Stomach (tissue), 9 donors: ENCODE data around the gene ARHGEF37. TPM values are rescaled to one million over a fixed set of nuclear protein-coding genes. Genes with fewer than 3 reads are reported as not detected.
"Not testable (repeated sequence)": the region's sequence is repeated elsewhere in the genome, so short reads cannot be mapped to it uniquely, and the experiment has no call there.

Experiments used
- DNase-seq, 2 donors: peaks; one replicate each; pipeline versions ENCODE4 v3.0.0 to v3.0.0-alpha.2; 2013 to 2019
- H3K27ac ChIP-seq, 5 donors: fragments of 200-600 bp in 4 of 5; sonication (generic) in 4 of 5; one replicate each; pipeline ENCODE4 v1.5.1; 2013 to 2019; ENCODE audit warnings: mild to moderate bottlenecking in 1 of 5, moderate library complexity in 1 of 5
- H3K27me3 ChIP-seq, 3 donors: fragments of 200-600 bp; sonication (generic); one replicate each; pipeline ENCODE4 v1.5.1; 2017 to 2019; ENCODE audit warnings: mixed run types in 1 of 3
- H3K36me3 ChIP-seq, 4 donors: fragments of 200-600 bp; sonication (generic); 1 replicate in 3 of 4; 2 replicates in 1 of 4; pipeline ENCODE4 v1.5.1; 2016 to 2019
- H3K4me1 ChIP-seq, 4 donors: fragments of 200-600 bp; sonication (generic); one replicate each; pipeline ENCODE4 v1.5.1; 2016 to 2019
- H3K4me3 ChIP-seq, 4 donors: fragments of 200-600 bp; sonication (generic) in 3 of 4; one replicate each; pipeline ENCODE4 v1.5.1; 2016 to 2019; ENCODE audit warnings: mild to moderate bottlenecking in 1 of 4
- H3K9me3 ChIP-seq, 4 donors: fragments of 200-600 bp; sonication (generic); one replicate each; pipeline ENCODE4 v1.5.1; 2016 to 2019
- CTCF ChIP-seq, 7 experiments: fragments of 450-650 bp in 4 of 7; fragments of 200-600 bp in 3 of 7; sonication (generic) in 3 of 7; IDR thresholded peaks; one replicate each; pipeline ENCODE4 v1.5.1; 2016 to 2019; ENCODE audit warnings: antibody characterized with exemption in 7 of 7, control low read depth in 2 of 7, mild to moderate bottlenecking in 1 of 7
- EP300 ChIP-seq: sonication (generic); formaldehyde crosslinking; IDR thresholded peaks from one replicate; pipeline ENCODE4 v1.6.1; 2017; ENCODE audit warnings: antibody characterized with exemption
- POLR2A ChIP-seq, 4 donors: fragments of 450-650 bp; IDR thresholded peaks; one replicate each; pipeline ENCODE4 v1.6.1; 2016; ENCODE audit warnings: antibody characterized with exemption in 4 of 4, control low read depth in 2 of 4, mild to moderate bottlenecking in 1 of 4, moderate library complexity in 1 of 4
- POLR2AphosphoS5 ChIP-seq, 3 donors: sonication (generic); formaldehyde crosslinking; IDR thresholded peaks; one replicate each; pipeline ENCODE4 v1.6.1; 2016; ENCODE audit warnings: antibody characterized with exemption in 3 of 3
- WGBS, 5 donors: extraction: QIAGEN DNeasy Blood & Tissue Kit in 3 of 5; methylation state at CpG; one replicate each; pipeline versions ENCODE4 v1.1.5 to v1.1.7; 2013 to 2018; 5-methylcytosine and 5-hydroxymethylcytosine counted together
- intact Hi-C: fragments of 100-400 bp; cut with DNase I; formaldehyde crosslinking; loops from one replicate; pipeline ENCODE4 v1.15.1; 2023; ENCODE audit warnings: low total_unique reads
- polyA plus RNA-seq, 3 donors: library from polyadenylated mRNA; stranded (reverse); fragments of 200-250 nt; gene quantifications; one replicate each; pipeline ENCODE4 v1.2.3, GENCODE V29; 2013
- total RNA-seq, 5 donors: library from RNA; depleted of rRNA; stranded (reverse); fragments of >200 nt; gene quantifications; one replicate each; pipeline versions ENCODE4 v1.1.0 to v1.2.3, GENCODE V29; 2014 to 2016
- donor health status: healthy with polysubstance abuse.
- donor health status: Bipolar disorder and iron deficiency.
- donor health status: healthy.

Gene ARHGEF37
- total and polyA plus RNA-seq, 8 donors, result 8.0 to 64.2 (median 21.9) TPM

GRCh38 chr5:149561848-149562247, 19.4 kb upstream of the ARHGEF37 start:
- Histone ChIP-seq H3K27ac (peak overlapping the region; percentile 61 to 87 (median 80)), H3K9me3 (no peaks in the 10 kb centered on the region), H3K36me3 (no peaks in the 10 kb centered on the region), H3K4me1 (peaks cover 6 to 50% (median 32%) of the 10 kb centered on the region in 4 donors), H3K27me3 (no peaks in the 10 kb centered on the region), H3K4me3 (no peak overlapping the region)
- intact Hi-C loops, result loop anchor here (10.0 kb wide), 1 partner anchor 177 kb away; no protein-coding TSS in a partner anchor
- DNase-seq, result peak in 1 of 2 donors; percentile 65
- 40 to 49% (median 48%) methylated on average over 2 of the region's 2 CpGs for WGBS, 5 donors
- TF ChIP-seq POLR2A (IDR thresholded peaks at IDR 0.05) (no peak), POLR2AphosphoS5 (IDR thresholded peaks at IDR 0.05) (peak; percentile 43 to 89 (median 60))

GRCh38 chr5:149563466-149563865, 17.8 kb upstream of the ARHGEF37 start:
- Histone ChIP-seq H3K4me3 (no peak overlapping the region), H3K27ac (peak overlapping the region in 4 of 5 donors; percentile 69 to 87 (median 82)), H3K27me3 (no peaks in the 10 kb centered on the region), H3K36me3 (no peaks in the 10 kb centered on the region), H3K9me3 (no peaks in the 10 kb centered on the region), H3K4me1 (peaks cover 6 to 50% (median 32%) of the 10 kb centered on the region in 4 donors)
- no peak for TF ChIP-seq POLR2AphosphoS5 (IDR thresholded peaks at IDR 0.05)
- no peak for TF ChIP-seq POLR2A (IDR thresholded peaks at IDR 0.05)
- no peak for TF ChIP-seq EP300
- no peak for TF ChIP-seq CTCF (IDR thresholded peaks at IDR 0.05)
- WGBS, 5 donors, result 54 to 64% (median 59%) methylated on average over 2 of the region's 2 CpGs
- intact Hi-C loops, result loop anchor here (10.0 kb wide), 1 partner anchor 179 kb away; no protein-coding TSS in a partner anchor
- no peak for DNase-seq

- WGBS, 5 donors, result 46 to 54% (median 47%) methylated on average over 15 of the region's 15 CpGs
- not testable (repeated sequence) for H3K27me3 ChIP-seq, H3K36me3 ChIP-seq, H3K9me3 ChIP-seq
- peak overlapping the region in 1 of 4 donors; percentile 12 for H3K4me3 ChIP-seq
- DNase-seq, result peak in 1 of 2 donors; percentile 87
- H3K4me1 ChIP-seq, result peaks cover 6 to 50% (median 32%) of the 10 kb centered on the region in 4 donors
- intact Hi-C loops, result loop anchor here (10.0 kb wide), 1 partner anchor 180 kb away; no protein-coding TSS in a partner anchor
- H3K27ac ChIP-seq, result peak overlapping the region in 2 of 5 donors; percentile 46 to 87
- TF ChIP-seq POLR2AphosphoS5 (IDR thresholded peaks at IDR 0.05), result peak in 2 of 3 donors; percentile 8 to 53
- peak in 5 of 7 experiments; percentile 40 to 81 (median 71) for TF ChIP-seq CTCF (IDR thresholded peaks at IDR 0.05)
Observed at GRCh38 chr5:149564542-149565140, 16.7 kb upstream of the ARHGEF37 start.

- no peaks in the 10 kb centered on the region for H3K9me3 ChIP-seq
- H3K36me3 ChIP-seq, result no peaks in the 10 kb centered on the region
- intact Hi-C loops, result loop anchor here (10.0 kb wide), 1 partner anchor 182 kb away; no protein-coding TSS in a partner anchor
- TF ChIP-seq POLR2A (IDR thresholded peaks at IDR 0.05) (no peak), EP300 (no peak), POLR2AphosphoS5 (IDR thresholded peaks at IDR 0.05) (no peak), CTCF (IDR thresholded peaks at IDR 0.05) (no peak)
- H3K4me3 ChIP-seq, result no peak overlapping the region
- DNase-seq, result no peak
- peaks cover 2 to 41% (median 22%) of the 10 kb centered on the region in 4 donors for H3K4me1 ChIP-seq
- 30 to 42% (median 34%) methylated on average over 1 of the region's 1 CpG for WGBS, 5 donors
- H3K27me3 ChIP-seq, result no peaks in the 10 kb centered on the region
- no peak overlapping the region for H3K27ac ChIP-seq
Observed at GRCh38 chr5:149567226-149567625, 14.1 kb upstream of the ARHGEF37 start.

GRCh38 chr5:149572170-149572569, 9.1 kb upstream of the ARHGEF37 start:
- intact Hi-C loops, result no loop called here
- H3K4me3 ChIP-seq, result no peak overlapping the region
- TF ChIP-seq EP300, result no peak
- no peak for TF ChIP-seq POLR2AphosphoS5 (IDR thresholded peaks at IDR 0.05)
- no peak for TF ChIP-seq CTCF (IDR thresholded peaks at IDR 0.05)
- TF ChIP-seq POLR2A (IDR thresholded peaks at IDR 0.05), result no peak
- peaks cover 5 to 40% (median 31%) of the 10 kb centered on the region in 4 donors for H3K4me1 ChIP-seq
- no peaks in the 10 kb centered on the region for H3K27me3 ChIP-seq
- DNase-seq, result no peak
- H3K27ac ChIP-seq, result peak overlapping the region in 4 of 5 donors; percentile 35 to 80 (median 66)
- no peaks in the 10 kb centered on the region for H3K9me3 ChIP-seq
- H3K36me3 ChIP-seq, result no peaks in the 10 kb centered on the region
